ENCODE data around the gene CCIN.

DNA sequence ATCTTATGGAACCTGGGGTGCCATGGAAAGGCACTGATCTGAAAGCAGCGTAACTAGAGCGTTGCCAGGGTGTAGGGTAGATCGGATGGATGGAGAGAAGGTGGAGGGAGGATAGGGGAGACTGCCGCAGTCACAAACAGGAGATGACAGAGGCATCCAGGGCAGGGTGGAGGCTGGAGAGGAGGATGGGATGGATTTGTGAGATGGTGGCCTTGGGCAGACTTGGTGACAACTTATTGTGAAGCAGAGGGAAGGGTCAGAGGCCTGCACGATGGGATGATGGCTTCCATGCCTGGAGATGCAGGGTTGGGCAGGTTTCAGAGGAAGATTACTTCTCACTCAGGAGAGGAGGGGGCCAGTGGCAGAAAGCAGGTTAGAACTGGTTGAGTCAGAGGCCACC, 30.3 kb upstream of the CCIN start:
- TF ChIP-seq ZNF274 (IDR thresholded peaks at IDR 0.05; ENCODE audit: low read depth, low read length): no peak
- TF ChIP-seq YY1 (IDR thresholded peaks at IDR 0.05; ENCODE audit: insufficient read depth, insufficient read length): no peak
